ENCODE data around the gene OR2S2.

Gene OR2S2

DNA sequence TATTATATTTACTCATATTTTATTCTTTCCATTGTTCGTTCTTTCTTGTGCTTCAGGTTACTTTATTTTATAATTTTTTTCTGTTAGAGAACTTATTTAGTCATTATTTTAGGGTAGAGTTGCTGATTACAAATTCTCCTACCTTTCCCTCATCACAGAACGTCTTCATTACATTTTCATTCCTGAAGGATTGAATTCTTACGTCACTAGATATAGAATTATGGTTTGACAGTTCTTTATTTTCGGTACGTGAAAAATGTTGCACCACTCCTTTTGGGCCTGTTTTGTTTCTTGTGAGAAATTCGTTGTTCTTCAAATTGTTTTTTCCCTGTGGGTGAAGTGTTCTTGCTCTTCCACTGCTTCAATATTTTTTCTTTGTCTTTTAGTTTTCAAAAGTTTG lies 20.8 kb upstream of the OR2S2 start:
- TF ChIP-seq, protein P1, sequence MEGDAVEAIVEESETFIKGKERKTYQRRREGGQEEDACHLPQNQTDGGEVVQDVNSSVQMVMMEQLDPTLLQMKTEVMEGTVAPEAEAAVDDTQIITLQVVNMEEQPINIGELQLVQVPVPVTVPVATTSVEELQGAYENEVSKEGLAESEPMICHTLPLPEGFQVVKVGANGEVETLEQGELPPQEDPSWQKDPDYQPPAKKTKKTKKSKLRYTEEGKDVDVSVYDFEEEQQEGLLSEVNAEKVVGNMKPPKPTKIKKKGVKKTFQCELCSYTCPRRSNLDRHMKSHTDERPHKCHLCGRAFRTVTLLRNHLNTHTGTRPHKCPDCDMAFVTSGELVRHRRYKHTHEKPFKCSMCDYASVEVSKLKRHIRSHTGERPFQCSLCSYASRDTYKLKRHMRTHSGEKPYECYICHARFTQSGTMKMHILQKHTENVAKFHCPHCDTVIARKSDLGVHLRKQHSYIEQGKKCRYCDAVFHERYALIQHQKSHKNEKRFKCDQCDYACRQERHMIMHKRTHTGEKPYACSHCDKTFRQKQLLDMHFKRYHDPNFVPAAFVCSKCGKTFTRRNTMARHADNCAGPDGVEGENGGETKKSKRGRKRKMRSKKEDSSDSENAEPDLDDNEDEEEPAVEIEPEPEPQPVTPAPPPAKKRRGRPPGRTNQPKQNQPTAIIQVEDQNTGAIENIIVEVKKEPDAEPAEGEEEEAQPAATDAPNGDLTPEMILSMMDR (IDR thresholded peaks at IDR 0.05; ENCODE audit: low read depth, low read length) = no peak
- no peak overlapping the region for H3K4me3 ChIP-seq (ENCODE audit: low read depth, low read length)

DNA sequence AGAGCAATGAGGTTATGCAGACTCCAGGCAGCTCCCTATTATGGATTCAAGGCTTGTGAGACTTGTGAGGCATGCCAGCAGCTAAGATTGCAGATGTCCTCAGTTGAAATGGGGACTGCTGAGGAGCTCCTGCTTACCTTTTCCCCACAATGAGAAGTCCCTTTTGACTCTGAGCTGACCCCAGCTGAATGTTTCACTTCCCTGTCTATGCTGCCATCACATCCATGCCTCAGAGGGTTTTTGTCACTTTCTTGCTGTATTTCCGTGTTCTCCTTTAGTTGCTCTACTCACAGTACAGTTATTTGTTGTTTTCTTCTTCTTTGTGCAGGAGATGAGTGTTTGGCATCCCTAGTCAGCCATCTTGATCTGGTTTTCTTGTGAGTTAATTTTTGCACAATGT lies 18.8 kb upstream of the OR2S2 start:
- TF ChIP-seq, protein P1 (IDR thresholded peaks at IDR 0.05; ENCODE audit: low read depth, low read length) = no peak
- no peak overlapping the region for H3K4me3 ChIP-seq (ENCODE audit: low read depth, low read length)

DNA sequence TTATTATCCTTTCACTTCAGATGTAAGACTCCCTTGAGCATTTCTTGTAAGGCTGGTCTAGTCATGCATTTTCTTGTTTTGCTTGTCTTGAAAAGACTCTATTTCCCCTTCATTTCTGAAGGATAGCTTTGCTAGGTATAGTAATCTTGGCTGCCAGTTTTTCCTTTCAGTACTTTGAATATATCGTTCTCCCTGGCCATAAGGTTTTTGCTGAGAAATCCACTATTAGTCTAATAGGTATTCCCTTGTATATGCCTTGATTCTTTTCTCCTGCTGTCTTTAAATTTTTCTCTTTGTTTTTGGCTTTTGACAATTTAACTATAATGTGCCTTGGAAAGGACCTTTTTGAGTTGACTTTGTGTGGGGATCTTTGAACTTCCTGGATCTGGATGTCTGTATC lies 16.8 kb upstream of the OR2S2 start:
- no peak overlapping the region for H3K4me3 ChIP-seq (ENCODE audit: low read depth, low read length)
- TF ChIP-seq, protein P1 (IDR thresholded peaks at IDR 0.05; ENCODE audit: low read depth, low read length) = no peak

DNA sequence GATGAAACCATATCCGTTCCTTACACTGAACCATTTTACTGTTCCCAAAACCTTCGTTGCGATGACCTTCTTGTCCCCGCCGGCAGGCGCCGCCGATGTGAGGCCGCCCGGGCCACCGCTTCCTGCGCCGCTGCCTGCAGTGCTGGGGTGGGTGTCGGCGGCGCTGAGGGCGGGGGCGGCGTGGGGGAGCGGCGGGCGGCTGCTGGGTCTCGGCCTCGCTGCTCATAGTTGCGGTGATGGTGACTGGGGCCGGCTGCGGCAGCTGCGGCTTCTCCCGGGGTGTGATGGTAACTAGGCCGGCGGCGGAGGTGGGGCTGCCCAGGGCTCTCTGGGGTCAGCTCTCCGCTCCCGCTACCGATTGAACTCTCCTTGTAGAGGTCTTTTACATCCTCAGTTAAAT lies 14.1 kb upstream of the OR2S2 start:
- no peak overlapping the region for H3K4me3 ChIP-seq (ENCODE audit: low read depth, low read length)

DNA sequence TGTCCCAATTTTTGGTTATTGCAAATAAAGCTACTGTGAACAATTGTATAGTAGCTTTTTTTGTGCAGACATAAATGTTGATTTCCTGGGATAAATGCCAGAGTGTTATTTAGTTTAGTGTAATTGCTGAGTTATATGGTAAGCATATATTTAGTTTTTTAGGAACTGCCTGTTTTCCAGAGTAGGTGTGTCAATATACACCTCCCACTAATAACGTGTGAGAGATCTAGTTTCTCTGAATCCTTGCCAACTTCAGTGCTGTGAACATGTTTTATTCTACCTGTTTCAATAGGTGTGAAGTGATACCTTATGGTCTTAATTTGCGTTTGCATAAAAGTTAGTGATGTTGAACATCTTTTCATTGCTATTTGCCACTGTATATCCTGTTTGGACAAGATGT lies 9.1 kb upstream of the OR2S2 start:
- TF ChIP-seq, protein P1 (IDR thresholded peaks at IDR 0.05; ENCODE audit: low read depth, low read length) = no peak
- no peak overlapping the region for H3K4me3 ChIP-seq (ENCODE audit: low read depth, low read length)

More for the DNA sequence above, 14.1 kb upstream of the OR2S2 start:
- TF ChIP-seq, protein P1 (IDR thresholded peaks at IDR 0.05; ENCODE audit: low read depth, low read length) = no peak

DNA sequence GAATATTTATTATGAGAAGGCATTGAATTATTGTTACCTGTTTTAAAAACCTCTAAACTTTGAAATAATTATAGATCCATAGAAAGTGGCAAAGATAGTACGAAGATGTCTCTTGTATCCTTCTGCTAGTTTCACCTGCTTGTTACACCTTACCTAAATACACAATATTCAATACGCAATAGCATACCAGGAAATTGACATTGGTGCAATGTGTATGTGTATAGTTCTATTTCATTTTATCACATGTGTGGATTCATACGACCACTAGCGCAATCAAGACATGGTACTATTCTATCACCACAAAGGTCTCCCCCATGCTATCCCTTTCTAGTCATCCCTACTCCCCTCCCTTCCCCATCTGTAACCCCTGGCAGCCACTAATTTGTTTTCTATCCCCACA lies 8.5 kb upstream of the OR2S2 start:
- TF ChIP-seq, protein P1 (IDR thresholded peaks at IDR 0.05; ENCODE audit: low read depth, low read length) = no peak
- no peak overlapping the region for H3K4me3 ChIP-seq (ENCODE audit: low read depth, low read length)

DNA sequence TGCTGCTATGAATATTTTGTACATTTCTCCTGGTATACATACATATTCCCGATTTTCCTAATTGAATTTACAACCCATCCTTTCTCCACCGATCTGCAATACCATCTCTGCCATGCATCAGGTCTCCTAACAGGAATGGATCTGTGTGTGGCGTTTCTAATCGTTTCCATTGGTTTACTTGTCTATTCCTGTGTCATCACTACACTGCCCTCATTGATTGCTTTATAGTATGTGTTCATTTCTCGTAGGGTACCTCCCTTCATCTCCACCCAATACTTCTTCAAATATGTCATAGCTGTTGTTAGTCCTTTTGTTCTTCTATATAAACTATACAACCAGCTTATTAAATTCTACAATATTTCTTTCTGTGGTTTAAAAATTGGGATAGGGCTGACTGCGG lies 7.1 kb upstream of the OR2S2 start:
- TF ChIP-seq, protein P1 (IDR thresholded peaks at IDR 0.05; ENCODE audit: low read depth, low read length) = no peak
- H3K4me3 ChIP-seq (ENCODE audit: low read depth, low read length) = no peak overlapping the region

All from WI38 (cell line).